ENCODE measurements around the gene IGF1R.

GRCh38 chr15:98830034-98830634, 181.8 kb downstream of the IGF1R start:
- TF ChIP-seq E2F1 (CRISPR knock-in tag; IDR thresholded peaks at IDR 0.05) (no peak), CTCF (IDR thresholded peaks at IDR 0.05) (no peak), SP1 (CRISPR knock-in tag; conservative IDR thresholded peaks at IDR 0.05) (no peak), ETV6 (CRISPR knock-in tag; IDR thresholded peaks at IDR 0.05) (no peak), TEAD4 (CRISPR knock-in tag; IDR thresholded peaks at IDR 0.05) (no peak), ATF2 (CRISPR knock-in tag; IDR thresholded peaks at IDR 0.05; ENCODE audit: borderline replicate concordance, low read depth) (no peak), ZNF232 (CRISPR knock-in tag; IDR thresholded peaks at IDR 0.05) (no peak)

All from WTC11 (cell line).